CD1c-positive myeloid dendritic cell (primary cell): ENCODE measurements around the gene COL27A1.
"Not testable (repeated sequence)": the region's sequence is repeated elsewhere in the genome, so short reads cannot be mapped to it uniquely, and the experiment has no call there.

Experiments
- DNase-seq: peaks from one replicate; pipeline ENCODE4 v3.0.0-alpha.2; 2016; ENCODE audit errors: extremely low spot score

Gene COL27A1

GRCh38 chr9:114123031-114123977 lies 32.0 kb upstream of the COL27A1 start:
- no peak for DNase-seq

- DNase-seq = no peak
Observed at GRCh38 chr9:114124138-114124537, 31.2 kb upstream of the COL27A1 start.

- no peak for DNase-seq
Observed at GRCh38 chr9:114124666-114125475, 30.5 kb upstream of the COL27A1 start.

GRCh38 chr9:114125476-114126013 lies 29.8 kb upstream of the COL27A1 start:
- no peak for DNase-seq

- DNase-seq = no peak
Observed at GRCh38 chr9:114126247-114127060, 28.9 kb upstream of the COL27A1 start.

GRCh38 chr9:114128759-114129158 lies 26.6 kb upstream of the COL27A1 start:
- not testable (repeated sequence) for DNase-seq

GRCh38 chr9:114130141-114130540 lies 25.2 kb upstream of the COL27A1 start:
- no peak for DNase-seq

- DNase-seq = no peak
Observed at GRCh38 chr9:114130624-114131277, 24.6 kb upstream of the COL27A1 start.

GRCh38 chr9:114131808-114132549 lies 23.4 kb upstream of the COL27A1 start:
- DNase-seq = no peak

- DNase-seq = no peak
Observed at GRCh38 chr9:114132550-114132918, 22.8 kb upstream of the COL27A1 start.

- no peak for DNase-seq
Observed at GRCh38 chr9:114134827-114135396, 20.4 kb upstream of the COL27A1 start.

GRCh38 chr9:114137831-114138230 lies 17.5 kb upstream of the COL27A1 start:
- DNase-seq = no peak

- DNase-seq = no peak
Observed at GRCh38 chr9:114138552-114138971, 16.8 kb upstream of the COL27A1 start.

GRCh38 chr9:114139071-114139470 lies 16.3 kb upstream of the COL27A1 start:
- DNase-seq = no peak

GRCh38 chr9:114140401-114140800 lies 14.9 kb upstream of the COL27A1 start:
- no peak for DNase-seq

- DNase-seq = no peak
Observed at GRCh38 chr9:114140850-114141249, 14.5 kb upstream of the COL27A1 start.

- no peak for DNase-seq
Observed at GRCh38 chr9:114141553-114142402, 13.6 kb upstream of the COL27A1 start.

GRCh38 chr9:114143234-114143633 lies 12.1 kb upstream of the COL27A1 start:
- no peak for DNase-seq

GRCh38 chr9:114146735-114147134 lies 8.6 kb upstream of the COL27A1 start:
- no peak for DNase-seq
